Smooth muscle cell (in vitro differentiated cells): ENCODE results near the gene RNF128. TPM values are rescaled to one million over a fixed set of nuclear protein-coding genes. Genes with fewer than 3 reads are reported as not detected.
A peak's percentile ranks its signal among the peaks of the same experiment; 100 is the strongest.

Source experiments
- DNase-seq: peaks from one replicate; lab custom pipeline; 2025; ENCODE audit not compliant: unreplicated experiment; lab: John Stamatoyannopoulos, UW
- H2AFZ ChIP-seq: fragments of 200-600 bp; sonication (generic); 2 replicates; pipeline ENCODE4 v1.6.0; 2016; ENCODE audit warnings: antibody characterized with exemption, low read depth, mild to moderate bottlenecking
- H3F3A ChIP-seq: fragments of 200-600 bp; sonication (generic); 2 replicates; pipeline ENCODE4 v1.6.0; 2017; ENCODE audit warnings: antibody characterized with exemption, low read depth
- H3K27ac ChIP-seq: fragments of 200-600 bp; sonication (generic); 2 replicates; pipeline ENCODE4 v1.5.1; 2016; ENCODE audit warnings: low read depth, mild to moderate bottlenecking
- H3K27me3 ChIP-seq: fragments of 200-600 bp; sonication (generic); 2 replicates; pipeline ENCODE4 v1.6.1; 2016; ENCODE audit warnings: low read depth, mild to moderate bottlenecking
- H3K36me3 ChIP-seq: fragments of 200-600 bp; sonication (generic); 2 replicates; pipeline ENCODE4 v1.5.1; 2016; ENCODE audit warnings: low read depth
- H3K4me1 ChIP-seq: fragments of 200-600 bp; sonication (generic); 2 replicates; pipeline ENCODE4 v1.5.1; 2016; ENCODE audit warnings: low read depth
- H3K4me2 ChIP-seq: fragments of 200-600 bp; sonication (generic); 2 replicates; pipeline ENCODE4 v1.6.0; 2016; ENCODE audit warnings: mild to moderate bottlenecking
- H3K4me3 ChIP-seq: fragments of 200-600 bp; sonication (generic); 2 replicates; pipeline ENCODE4 v1.5.1; 2016; ENCODE audit warnings: mild to moderate bottlenecking
- H3K79me2 ChIP-seq: fragments of 200-600 bp; sonication (generic); 2 replicates; pipeline ENCODE4 v1.6.0; 2016; ENCODE audit warnings: low read depth, mild to moderate bottlenecking
- H3K9ac ChIP-seq: fragments of 200-600 bp; sonication (generic); 2 replicates; pipeline ENCODE4 v1.6.0; 2016; ENCODE audit warnings: low read depth
- H3K9me3 ChIP-seq: fragments of 200-600 bp; sonication (generic); replicated peaks from 2 replicates; pipeline ENCODE4 v1.5.1; 2016; ENCODE audit warnings: low read depth
- H4K20me1 ChIP-seq: fragments of 200-600 bp; sonication (generic); 2 replicates; pipeline ENCODE4 v1.6.0; 2016; ENCODE audit warnings: low read depth
- WGBS: methylation state at CpG from one replicate; pipeline ENCODE4 v1.1.7; 2016; ENCODE audit warnings: low lambda C conversion rate; 5-methylcytosine and 5-hydroxymethylcytosine counted together
- polyA plus RNA-seq: library from polyadenylated mRNA; unstranded; fragments of >200 nt; fragmentation: Nextera tagmentation; extraction: Ambion mirVana; gene quantifications from 2 replicates; pipeline ENCODE4 v1.2.1, GENCODE V29; 2016
- total RNA-seq: library from RNA; depleted of rRNA; stranded (reverse); fragments of >200 nt; gene quantifications from 2 replicates; pipeline ENCODE4 v1.2.3, GENCODE V29; 2014
- TF ChIP-seq, protein P1 (sequence below): fragments of 200-600 bp; sonication (generic); IDR thresholded peaks from 2 replicates; pipeline ENCODE4 v1.5.1; 2017; ENCODE audit warnings: borderline replicate concordance, mild to moderate bottlenecking, antibody characterized with exemption; ENCODE audit not compliant: insufficient read depth, poor library complexity, severe bottlenecking

The RNF128 gene
- total and polyA plus RNA-seq, 2 experiments from 2014 or later, result 13.6 to 22.2 TPM

DNA sequence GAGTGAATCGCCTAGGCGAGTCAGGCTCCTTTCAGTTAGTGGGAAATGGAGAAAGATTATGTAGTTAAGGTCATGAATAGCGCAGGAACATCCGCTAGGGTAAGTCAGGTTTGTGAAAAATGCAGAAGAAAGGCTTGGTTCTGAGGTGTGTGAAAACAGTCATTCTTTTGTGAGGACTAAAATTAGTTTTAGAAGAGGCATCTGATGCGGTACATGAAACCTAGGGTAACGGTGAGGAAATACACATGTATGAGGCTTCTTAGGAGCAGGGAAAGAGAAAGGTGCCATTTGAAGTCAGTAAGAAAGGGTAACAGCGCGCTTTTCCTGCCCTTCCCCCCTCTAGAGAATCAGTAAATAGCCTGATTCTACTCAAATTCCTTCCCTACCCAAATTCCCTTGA, 570 bp upstream of the RNF128 start:
- peaks cover 3% of the 10 kb centered on the region for H3K79me2 ChIP-seq
- H3K9ac ChIP-seq, result peak overlapping the region; percentile 74
- no peaks in the 10 kb centered on the region for H3K4me1 ChIP-seq
- no peaks in the 10 kb centered on the region for H3K9me3 ChIP-seq
- H3K27me3 ChIP-seq, result no peaks in the 10 kb centered on the region
- TF ChIP-seq, protein P1, sequence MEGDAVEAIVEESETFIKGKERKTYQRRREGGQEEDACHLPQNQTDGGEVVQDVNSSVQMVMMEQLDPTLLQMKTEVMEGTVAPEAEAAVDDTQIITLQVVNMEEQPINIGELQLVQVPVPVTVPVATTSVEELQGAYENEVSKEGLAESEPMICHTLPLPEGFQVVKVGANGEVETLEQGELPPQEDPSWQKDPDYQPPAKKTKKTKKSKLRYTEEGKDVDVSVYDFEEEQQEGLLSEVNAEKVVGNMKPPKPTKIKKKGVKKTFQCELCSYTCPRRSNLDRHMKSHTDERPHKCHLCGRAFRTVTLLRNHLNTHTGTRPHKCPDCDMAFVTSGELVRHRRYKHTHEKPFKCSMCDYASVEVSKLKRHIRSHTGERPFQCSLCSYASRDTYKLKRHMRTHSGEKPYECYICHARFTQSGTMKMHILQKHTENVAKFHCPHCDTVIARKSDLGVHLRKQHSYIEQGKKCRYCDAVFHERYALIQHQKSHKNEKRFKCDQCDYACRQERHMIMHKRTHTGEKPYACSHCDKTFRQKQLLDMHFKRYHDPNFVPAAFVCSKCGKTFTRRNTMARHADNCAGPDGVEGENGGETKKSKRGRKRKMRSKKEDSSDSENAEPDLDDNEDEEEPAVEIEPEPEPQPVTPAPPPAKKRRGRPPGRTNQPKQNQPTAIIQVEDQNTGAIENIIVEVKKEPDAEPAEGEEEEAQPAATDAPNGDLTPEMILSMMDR, result no peak
- 33% methylated on average over 8 of the region's 8 CpGs for WGBS
- peak overlapping the region; percentile 66 for H3K4me3 ChIP-seq
- no peak for DNase-seq
- H4K20me1 ChIP-seq, result no peaks in the 10 kb centered on the region
- peak overlapping the region; percentile 88 for H3K4me2 ChIP-seq
- H3F3A ChIP-seq, result no peaks in the 10 kb centered on the region
- H3K36me3 ChIP-seq, result no peaks in the 10 kb centered on the region
- H2AFZ ChIP-seq, result peak overlapping the region; percentile 94
- H3K27ac ChIP-seq, result no peak overlapping the region

- no peaks in the 10 kb centered on the region for H3K27me3 ChIP-seq
- DNase-seq, result no peak
- H3K9me3 ChIP-seq, result no peaks in the 10 kb centered on the region
- H4K20me1 ChIP-seq, result no peaks in the 10 kb centered on the region
- no peak overlapping the region for H3K9ac ChIP-seq
- peak overlapping the region; percentile 66 for H3K4me3 ChIP-seq
- peaks cover 3% of the 10 kb centered on the region for H3K79me2 ChIP-seq
- TF ChIP-seq, protein P1, result no peak
- H3F3A ChIP-seq, result no peaks in the 10 kb centered on the region
- no peak overlapping the region for H2AFZ ChIP-seq
- 66% methylated on average over 2 of the region's 2 CpGs for WGBS
- H3K27ac ChIP-seq, result peak overlapping the region; percentile 37
- no peaks in the 10 kb centered on the region for H3K4me1 ChIP-seq
- peak overlapping the region; percentile 88 for H3K4me2 ChIP-seq
- no peaks in the 10 kb centered on the region for H3K36me3 ChIP-seq
Measured at GRCh38 chrX:106728337-106728736, 1.8 kb downstream of the RNF128 start.

DNA sequence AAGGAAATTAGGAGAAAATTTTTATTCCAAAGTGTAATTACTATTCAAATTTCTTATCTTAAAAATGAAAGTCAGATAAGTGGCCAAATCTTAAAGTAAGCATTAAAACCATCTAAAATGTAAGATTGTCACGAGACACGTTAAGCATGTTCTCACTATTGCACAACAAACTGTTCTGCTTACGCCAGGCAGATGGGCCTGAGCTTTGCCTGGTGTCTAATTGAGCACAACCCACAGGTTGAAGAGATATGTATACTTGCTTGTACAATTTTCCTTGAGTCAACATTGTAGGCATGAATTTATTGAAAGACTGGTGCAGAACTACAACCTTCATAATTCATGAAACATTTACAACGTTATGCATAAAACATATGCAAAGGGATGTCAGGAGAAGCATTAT, 3.9 kb downstream of the RNF128 start:
- Histone ChIP-seq H3K9me3 (no peaks in the 10 kb centered on the region), H2AFZ (no peak overlapping the region), H4K20me1 (no peaks in the 10 kb centered on the region), H3K27ac (no peak overlapping the region), H3K9ac (no peak overlapping the region), H3K36me3 (no peaks in the 10 kb centered on the region), H3F3A (no peaks in the 10 kb centered on the region), H3K79me2 (peaks cover 3% of the 10 kb centered on the region), H3K4me3 (peak overlapping the region; percentile 66), H3K27me3 (no peaks in the 10 kb centered on the region), H3K4me1 (no peaks in the 10 kb centered on the region), H3K4me2 (peak overlapping the region; percentile 88)
- TF ChIP-seq, protein P1, result no peak
- no peak for DNase-seq
- 59% methylated on average over 4 of the region's 4 CpGs for WGBS

GRCh38 chrX:106731590-106731989, 5.1 kb downstream of the RNF128 start:
- Histone ChIP-seq H3F3A (no peaks in the 10 kb centered on the region), H3K9ac (no peak overlapping the region), H3K79me2 (peaks cover 3% of the 10 kb centered on the region), H3K27me3 (no peaks in the 10 kb centered on the region), H3K36me3 (no peaks in the 10 kb centered on the region), H3K9me3 (no peaks in the 10 kb centered on the region), H3K4me1 (no peaks in the 10 kb centered on the region), H4K20me1 (no peaks in the 10 kb centered on the region), H3K4me3 (no peak overlapping the region), H3K27ac (no peak overlapping the region), H2AFZ (no peak overlapping the region), H3K4me2 (no peak overlapping the region)
- TF ChIP-seq, protein P1, result no peak
- no peak for DNase-seq
